ENCODE measurements around the gene WDR45B.

WDR45B gene

GRCh38 chr17:82675476-82676245, 27.4 kb upstream of the WDR45B start:
- no peak for DNase-seq

GRCh38 chr17:82674656-82675475, 26.6 kb upstream of the WDR45B start:
- no peak for DNase-seq

- no peak for DNase-seq
Measured at GRCh38 chr17:82670661-82671450, 22.6 kb upstream of the WDR45B start.

- DNase-seq: no peak
Measured at GRCh38 chr17:82668631-82669099, 20.4 kb upstream of the WDR45B start.

GRCh38 chr17:82668024-82668630, 19.9 kb upstream of the WDR45B start:
- no peak for DNase-seq

- no peak for DNase-seq
Measured at GRCh38 chr17:82667668-82668000, 19.4 kb upstream of the WDR45B start.

- no peak for DNase-seq
Measured at GRCh38 chr17:82666931-82667667, 18.9 kb upstream of the WDR45B start.

- DNase-seq: no peak
Measured at GRCh38 chr17:82665891-82666290, 17.6 kb upstream of the WDR45B start.

GRCh38 chr17:82665217-82665616, 17.0 kb upstream of the WDR45B start:
- DNase-seq: no peak

- no peak for DNase-seq
Measured at GRCh38 chr17:82664701-82665182, 16.5 kb upstream of the WDR45B start.

GRCh38 chr17:82664276-82664575, 16.0 kb upstream of the WDR45B start:
- no peak for DNase-seq

- no peak for DNase-seq
Measured at GRCh38 chr17:82663381-82664275, 15.4 kb upstream of the WDR45B start.

- DNase-seq: no peak
Measured at GRCh38 chr17:82662711-82663261, 14.5 kb upstream of the WDR45B start.

- no peak for DNase-seq
Measured at GRCh38 chr17:82661717-82662683, 13.8 kb upstream of the WDR45B start.

GRCh38 chr17:82659886-82660285, 11.6 kb upstream of the WDR45B start:
- no peak for DNase-seq

GRCh38 chr17:82658796-82659452, 10.7 kb upstream of the WDR45B start:
- no peak for DNase-seq

- DNase-seq: no peak
Measured at GRCh38 chr17:82658331-82658730, 10.1 kb upstream of the WDR45B start.

- DNase-seq: no peak
Measured at GRCh38 chr17:82657926-82658325, 9.7 kb upstream of the WDR45B start.

GRCh38 chr17:82656266-82656665, 8.0 kb upstream of the WDR45B start:
- DNase-seq: no peak

Measured in HCEC 1CT (cell line).